Vagina (tissue), 2 donors: ENCODE results near the gene TRMT44. TPM values are rescaled to one million over a fixed set of nuclear protein-coding genes. Genes with fewer than 3 reads are reported as not detected.

ENCODE experiments used
- DNase-seq, 2 donors: peaks; one replicate each; pipeline ENCODE4 v3.0.0-alpha.2; 2017; ENCODE audit errors: extremely low spot score in 2 of 2
- H3K27ac ChIP-seq: fragments of 200-600 bp; sonication (generic); one replicate; pipeline ENCODE4 v1.5.1; 2019
- H3K27me3 ChIP-seq: fragments of 200-600 bp; sonication (generic); one replicate; pipeline ENCODE4 v1.5.1; 2019
- H3K36me3 ChIP-seq, 2 donors: fragments of 200-600 bp; sonication (generic); one replicate each; pipeline ENCODE4 v1.5.1; 2017 to 2019
- H3K4me1 ChIP-seq: fragments of 200-600 bp; sonication (generic); one replicate; pipeline ENCODE4 v1.5.1; 2019
- H3K4me3 ChIP-seq, 2 donors: fragments of 200-600 bp; sonication (generic); 1 replicate in 1 of 2; 2 replicates in 1 of 2; pipeline ENCODE4 v1.5.1; 2016 to 2019
- H3K9me3 ChIP-seq: fragments of 200-600 bp; sonication (generic); one replicate; pipeline ENCODE4 v1.5.1; 2019
- POLR2A ChIP-seq, 2 donors: fragments of 450-650 bp; IDR thresholded peaks; one replicate each; pipeline ENCODE4 v1.6.1; 2017; ENCODE audit warnings: antibody characterized with exemption in 2 of 2, mild to moderate bottlenecking in 2 of 2, moderate library complexity in 2 of 2
- POLR2AphosphoS5 ChIP-seq, 2 donors: sonication (generic); formaldehyde crosslinking; IDR thresholded peaks; one replicate each; pipeline ENCODE4 v1.9.0; 2017; ENCODE audit warnings: antibody characterized with exemption in 2 of 2, mild to moderate bottlenecking in 2 of 2, low read depth in 1 of 2; ENCODE audit not compliant: insufficient read depth in 1 of 2
- intact Hi-C: fragments of 100-400 bp; cut with DNase I; formaldehyde crosslinking; loops from one replicate; pipeline ENCODE4 v1.15.1; 2023
- total RNA-seq: library from RNA; depleted of rRNA; stranded (reverse); fragments of >200 nt; gene quantifications from one replicate; pipeline ENCODE4 v1.2.3, GENCODE V29; 2016
- TF ChIP-seq, protein P1 (sequence below), 3 experiments: fragments of 450-650 bp in 2 of 3; fragments of 200-600 bp in 1 of 3; sonication (generic) in 1 of 3; IDR thresholded peaks; one replicate each; pipeline ENCODE4 v1.5.1; 2017 to 2019; ENCODE audit warnings: antibody characterized with exemption in 3 of 3, mild to moderate bottlenecking in 2 of 3, moderate library complexity in 2 of 3

The TRMT44 gene
- total RNA-seq, 1 donor from 2014 or later, result 19.2 TPM

DNA sequence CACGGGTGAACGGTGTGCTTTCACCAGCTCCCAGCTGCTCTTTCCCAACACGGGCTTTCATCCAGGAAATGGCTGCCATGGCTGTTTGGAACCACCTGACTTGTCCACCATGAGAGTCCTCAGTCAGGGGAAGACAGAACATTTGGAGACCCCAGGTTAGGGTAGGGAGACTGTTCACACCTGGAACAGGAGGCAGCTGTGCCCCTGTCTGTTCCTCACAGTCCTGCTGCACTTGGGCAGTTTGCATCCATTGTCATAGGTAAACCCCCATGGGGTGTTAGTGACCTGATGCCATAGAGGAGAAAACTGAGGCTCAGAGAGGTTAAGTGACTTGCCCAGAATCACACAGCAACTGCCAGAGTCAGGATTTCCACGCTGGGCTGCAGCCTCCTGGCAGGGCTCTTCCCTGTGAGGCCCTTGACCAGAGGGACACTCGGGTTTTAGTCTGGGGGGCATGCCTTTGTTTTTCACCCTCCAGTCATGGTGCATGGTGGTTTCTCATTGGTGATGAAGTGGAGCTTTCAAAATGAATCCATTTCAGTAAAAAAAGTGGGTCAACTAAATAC is 54.5 kb downstream of the TRMT44 start:
- H3K4me3 ChIP-seq, result no peak overlapping the region
- H3K27me3 ChIP-seq, result no peaks in the 10 kb centered on the region
- no peaks in the 10 kb centered on the region for H3K36me3 ChIP-seq
- TF ChIP-seq POLR2A (IDR thresholded peaks at IDR 0.05) (no peak), POLR2AphosphoS5 (IDR thresholded peaks at IDR 0.05; ENCODE audit: insufficient read depth in 1 of 2, low read depth in 1 of 2) (no peak)
- TF ChIP-seq, protein P1, sequence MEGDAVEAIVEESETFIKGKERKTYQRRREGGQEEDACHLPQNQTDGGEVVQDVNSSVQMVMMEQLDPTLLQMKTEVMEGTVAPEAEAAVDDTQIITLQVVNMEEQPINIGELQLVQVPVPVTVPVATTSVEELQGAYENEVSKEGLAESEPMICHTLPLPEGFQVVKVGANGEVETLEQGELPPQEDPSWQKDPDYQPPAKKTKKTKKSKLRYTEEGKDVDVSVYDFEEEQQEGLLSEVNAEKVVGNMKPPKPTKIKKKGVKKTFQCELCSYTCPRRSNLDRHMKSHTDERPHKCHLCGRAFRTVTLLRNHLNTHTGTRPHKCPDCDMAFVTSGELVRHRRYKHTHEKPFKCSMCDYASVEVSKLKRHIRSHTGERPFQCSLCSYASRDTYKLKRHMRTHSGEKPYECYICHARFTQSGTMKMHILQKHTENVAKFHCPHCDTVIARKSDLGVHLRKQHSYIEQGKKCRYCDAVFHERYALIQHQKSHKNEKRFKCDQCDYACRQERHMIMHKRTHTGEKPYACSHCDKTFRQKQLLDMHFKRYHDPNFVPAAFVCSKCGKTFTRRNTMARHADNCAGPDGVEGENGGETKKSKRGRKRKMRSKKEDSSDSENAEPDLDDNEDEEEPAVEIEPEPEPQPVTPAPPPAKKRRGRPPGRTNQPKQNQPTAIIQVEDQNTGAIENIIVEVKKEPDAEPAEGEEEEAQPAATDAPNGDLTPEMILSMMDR (IDR thresholded peaks at IDR 0.05), result no peak
- H3K9me3 ChIP-seq, result no peaks in the 10 kb centered on the region
- no peak for DNase-seq
- intact Hi-C loops, result no loop called here
- H3K4me1 ChIP-seq, result no peaks in the 10 kb centered on the region
- H3K27ac ChIP-seq, result no peak overlapping the region

DNA sequence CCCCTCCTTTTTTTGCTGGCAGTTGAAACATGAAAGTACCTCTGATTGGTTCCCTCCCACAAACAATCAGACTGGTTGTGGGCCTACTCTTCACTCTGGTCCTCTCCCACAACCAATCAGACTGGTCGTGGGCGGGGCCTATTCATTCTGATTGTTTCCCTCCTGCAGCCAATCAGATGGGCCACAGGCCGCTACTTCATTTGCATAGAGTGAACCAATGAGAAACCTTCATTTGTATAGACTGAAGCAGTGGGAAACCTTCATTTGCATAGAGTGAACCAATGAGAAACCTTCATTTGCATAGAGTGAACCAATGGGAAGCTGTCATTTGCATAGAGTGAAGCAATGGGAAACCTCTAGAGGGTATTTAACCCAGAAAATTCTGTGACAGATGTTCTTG is 55.2 kb downstream of the TRMT44 start:
- Histone ChIP-seq H3K4me3 (no peak overlapping the region), H3K27ac (no peak overlapping the region), H3K4me1 (no peaks in the 10 kb centered on the region), H3K27me3 (no peaks in the 10 kb centered on the region), H3K9me3 (no peaks in the 10 kb centered on the region), H3K36me3 (no peaks in the 10 kb centered on the region)
- intact Hi-C loops, result no loop called here
- TF ChIP-seq POLR2A (IDR thresholded peaks at IDR 0.05), result no peak
- no peak for TF ChIP-seq POLR2AphosphoS5 (IDR thresholded peaks at IDR 0.05; ENCODE audit: insufficient read depth in 1 of 2, low read depth in 1 of 2)
- TF ChIP-seq, protein P1 (IDR thresholded peaks at IDR 0.05), result no peak
- DNase-seq, result no peak

- Histone ChIP-seq H3K27me3 (no peaks in the 10 kb centered on the region), H3K27ac (no peak overlapping the region), H3K36me3 (no peaks in the 10 kb centered on the region), H3K4me3 (no peak overlapping the region), H3K9me3 (no peaks in the 10 kb centered on the region), H3K4me1 (peaks cover 5% of the 10 kb centered on the region)
- TF ChIP-seq, protein P1 (IDR thresholded peaks at IDR 0.05), result no peak
- intact Hi-C loops, result no loop called here
- DNase-seq, result no peak
These were observed 57.2 kb downstream of the TRMT44 start for GRCh38 chr4:8497762-8498161.

- TF ChIP-seq, protein P1 (IDR thresholded peaks at IDR 0.05), result no peak
- TF ChIP-seq POLR2A (IDR thresholded peaks at IDR 0.05) (no peak), POLR2AphosphoS5 (IDR thresholded peaks at IDR 0.05; ENCODE audit: insufficient read depth in 1 of 2, low read depth in 1 of 2) (no peak)
- no peaks in the 10 kb centered on the region for H3K27me3 ChIP-seq
- H3K4me3 ChIP-seq, result no peak overlapping the region
- H3K4me1 ChIP-seq, result peaks cover 23% of the 10 kb centered on the region
- intact Hi-C loops, result no loop called here
- DNase-seq, result no peak
- no peaks in the 10 kb centered on the region for H3K36me3 ChIP-seq
- H3K9me3 ChIP-seq, result no peaks in the 10 kb centered on the region
- H3K27ac ChIP-seq, result no peak overlapping the region
These were observed 60.4 kb downstream of the TRMT44 start for GRCh38 chr4:8500966-8501365.

GRCh38 chr4:8501781-8502180 is 61.2 kb downstream of the TRMT44 start:
- TF ChIP-seq POLR2A (IDR thresholded peaks at IDR 0.05), result no peak
- TF ChIP-seq, protein P1 (IDR thresholded peaks at IDR 0.05), result no peak
- no peak for TF ChIP-seq POLR2AphosphoS5 (IDR thresholded peaks at IDR 0.05; ENCODE audit: insufficient read depth in 1 of 2, low read depth in 1 of 2)
- Histone ChIP-seq H3K27me3 (no peaks in the 10 kb centered on the region), H3K4me3 (no peak overlapping the region), H3K4me1 (peaks cover 31% of the 10 kb centered on the region), H3K27ac (no peak overlapping the region), H3K36me3 (no peaks in the 10 kb centered on the region), H3K9me3 (no peaks in the 10 kb centered on the region)
- intact Hi-C loops, result no loop called here
- DNase-seq, result no peak
